Measurements from ENCODE around the gene LAG3.
A peak's percentile ranks its signal among the peaks of the same experiment; 100 is the strongest.
"Not testable (repeated sequence)": the region's sequence is repeated elsewhere in the genome, so short reads cannot be mapped to it uniquely, and the experiment has no call there.

The LAG3 gene

GRCh38 chr12:6772331-6772695 is at the start of gene LAG3:
Gene LAG3 (plus strand): TSS chr12:6772520. CDS start chr12:6772853, 333 bp downstream.
- peak; percentile 52 for DNase-seq

DNA sequence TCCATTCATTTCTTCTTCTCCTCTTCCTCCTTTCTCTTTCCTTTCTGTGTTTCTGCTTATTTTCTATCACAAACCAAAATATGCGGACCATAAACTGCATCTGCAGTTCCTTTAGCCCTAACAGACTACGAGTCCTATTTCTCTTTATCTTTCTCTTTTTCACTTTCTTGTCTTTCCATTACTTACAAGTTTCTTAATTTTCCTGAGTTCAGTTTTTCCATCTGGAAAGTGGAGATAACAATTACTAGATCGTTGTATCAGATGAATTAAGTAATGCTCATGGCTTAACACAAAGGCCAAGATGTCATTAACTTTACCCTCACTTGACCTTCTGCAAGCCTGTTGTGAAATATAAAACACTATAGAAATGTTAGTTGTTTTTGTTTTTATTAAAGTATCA is 49.5 kb upstream of the LAG3 start:
- DNase-seq: no peak

DNA sequence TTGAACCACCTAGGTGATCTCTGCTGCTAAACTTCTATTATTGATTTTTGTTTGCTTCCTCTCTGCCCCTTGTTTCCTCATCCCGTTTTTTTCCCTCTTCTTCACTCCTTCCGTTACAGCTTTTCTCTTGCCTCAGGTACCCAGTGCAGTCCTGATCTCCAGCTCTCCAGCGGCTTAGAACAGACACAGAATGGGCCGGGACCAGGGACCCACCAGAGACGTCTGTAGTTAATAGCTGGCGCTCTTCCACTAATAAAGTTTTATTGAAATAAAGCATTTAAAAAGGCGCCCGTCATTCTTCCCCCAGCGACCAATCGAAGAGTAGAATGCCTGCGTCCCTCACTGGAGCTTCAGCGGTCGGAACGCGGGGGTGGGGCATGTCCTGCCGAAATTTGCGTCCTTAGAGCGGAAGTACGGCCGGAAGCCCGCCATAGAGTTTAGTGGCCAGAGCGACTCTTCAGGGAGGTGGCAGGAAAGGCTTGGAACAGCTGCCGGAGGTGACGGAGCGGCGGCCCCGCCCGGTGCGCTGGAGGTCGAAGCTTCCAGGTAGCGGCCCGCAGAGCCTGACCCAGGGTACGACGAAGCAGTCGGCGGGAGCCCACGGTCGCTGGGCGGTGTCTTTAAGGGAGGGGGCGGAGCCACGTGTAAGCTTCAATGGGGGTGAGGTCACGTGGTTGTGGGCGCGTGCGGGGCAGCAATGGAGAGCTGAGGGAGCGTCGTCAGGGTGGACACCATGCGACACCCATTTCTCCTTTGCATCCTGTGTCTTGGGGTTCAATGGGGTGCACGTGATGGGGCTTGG is 48.5 kb upstream of the LAG3 start, which contains the start of gene COPS7A:
COPS7A (plus strand) TSS at position 440 of the 802 bp plus-strand sequence. CDS start 611 bp downstream, outside the sequence.
- DNase-seq: peak; percentile 97

GRCh38 chr12:6724409-6724797 is 47.9 kb upstream of the LAG3 start:
- no peak for DNase-seq

- DNase-seq: no peak
Observed at GRCh38 chr12:6725350-6725749, 47.0 kb upstream of the LAG3 start.

DNA sequence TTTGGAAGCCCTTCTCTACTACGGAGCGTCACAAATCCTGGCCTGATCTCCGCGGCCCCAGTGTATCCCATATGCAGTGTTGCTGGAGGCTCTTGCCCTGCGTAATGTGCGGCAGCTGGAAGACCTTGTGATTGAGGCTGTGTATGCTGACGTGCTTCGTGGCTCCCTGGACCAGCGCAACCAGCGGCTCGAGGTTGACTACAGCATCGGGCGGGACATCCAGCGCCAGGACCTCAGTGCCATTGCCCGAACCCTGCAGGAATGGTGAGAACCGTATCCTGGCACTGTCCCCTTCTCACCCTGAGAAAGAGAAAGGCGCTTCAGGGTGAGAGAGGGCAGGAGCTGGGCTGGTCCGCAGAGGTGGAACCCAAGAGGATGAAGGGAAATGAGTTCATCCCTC is 43.1 kb upstream of the LAG3 start:
- DNase-seq: no peak

GRCh38 chr12:6730169-6730568 is 42.2 kb upstream of the LAG3 start:
- DNase-seq: no peak

- no peak for DNase-seq
Observed at GRCh38 chr12:6734506-6735387, 37.6 kb upstream of the LAG3 start.

GRCh38 chr12:6735448-6736191 is 36.7 kb upstream of the LAG3 start:
- DNase-seq: peak; percentile 64

DNA sequence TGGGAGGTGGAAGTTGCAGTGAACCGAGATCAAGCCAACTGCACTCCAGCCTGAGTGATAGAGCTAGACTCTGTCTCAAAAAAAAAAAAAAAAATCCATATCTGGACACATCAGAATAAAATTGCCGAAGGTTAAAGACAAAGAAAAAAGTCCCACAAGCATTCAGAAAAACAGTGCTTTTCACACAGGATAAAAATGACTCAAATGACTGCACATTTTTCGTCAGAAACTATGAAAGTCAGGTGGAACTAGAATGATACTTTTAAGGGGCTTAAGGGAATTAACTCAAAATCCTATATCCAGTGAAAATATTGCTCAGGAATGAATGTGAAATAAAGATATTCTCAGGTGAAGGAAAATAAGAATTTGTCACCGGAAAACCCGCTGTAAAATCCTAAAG is 35.6 kb upstream of the LAG3 start:
- no peak for DNase-seq

GRCh38 chr12:6742080-6742479 is 30.2 kb upstream of the LAG3 start:
- DNase-seq: not testable (repeated sequence)

DNA sequence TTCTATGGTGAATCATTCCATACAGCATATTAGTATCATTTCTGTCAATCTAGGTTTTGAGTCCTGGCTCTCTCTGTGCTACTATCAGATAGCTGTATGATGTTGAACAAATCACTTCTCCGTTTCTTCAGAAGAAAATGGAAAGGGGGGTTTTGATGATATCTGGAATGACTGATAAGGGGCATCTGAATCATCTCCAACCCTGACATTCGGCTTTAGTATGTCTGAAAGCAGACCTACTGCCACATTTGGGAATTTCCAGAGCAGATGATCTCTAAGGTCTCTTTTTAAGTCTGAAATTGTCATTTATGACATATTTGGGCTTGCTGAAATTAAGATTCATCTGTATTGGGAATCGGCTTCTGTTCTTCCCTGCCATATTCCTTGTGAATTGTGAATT is 29.5 kb upstream of the LAG3 start:
- DNase-seq: no peak

GRCh38 chr12:6743300-6743699 is 29.0 kb upstream of the LAG3 start:
- not testable (repeated sequence) for DNase-seq

DNA sequence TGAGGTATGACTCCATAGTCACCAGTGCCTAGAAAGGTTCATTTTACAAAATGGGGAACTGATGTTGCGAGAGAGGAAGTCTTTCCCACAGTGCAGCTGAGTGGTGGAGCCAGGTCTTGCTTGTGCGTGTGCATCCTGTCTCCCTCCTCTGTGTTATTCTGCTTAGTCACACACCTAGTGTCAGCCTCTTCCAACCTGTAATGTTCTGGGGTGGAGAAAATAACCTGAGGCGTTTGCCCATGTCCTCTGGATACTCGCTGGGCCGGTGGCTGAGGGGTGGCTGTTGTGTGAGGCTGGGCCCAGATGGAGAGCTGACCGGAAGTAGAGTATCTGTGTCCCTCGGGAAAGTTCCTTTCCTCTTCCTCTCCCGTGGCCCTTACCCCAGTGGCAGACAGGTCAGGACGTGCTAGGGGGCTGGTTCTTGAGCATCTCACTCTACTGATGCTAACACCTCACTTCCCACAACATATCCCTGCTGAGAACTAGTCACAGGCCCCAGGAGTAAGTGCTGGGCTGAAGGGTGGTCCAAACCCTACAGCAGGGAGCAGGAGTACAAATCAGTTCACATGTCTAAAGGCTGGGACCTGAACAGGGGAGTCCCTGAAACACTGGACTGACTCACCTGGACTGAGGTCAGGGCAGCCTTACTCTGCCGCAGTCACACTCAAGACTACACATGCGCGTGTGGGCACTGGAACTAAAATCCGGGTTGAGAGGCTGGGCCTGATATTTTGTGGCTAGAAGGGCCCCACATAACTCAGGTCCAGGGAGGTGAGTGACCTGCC is 26.4 kb upstream of the LAG3 start:
- DNase-seq: peak; percentile 53

GRCh38 chr12:6747216-6747615 is 25.1 kb upstream of the LAG3 start:
- no peak for DNase-seq

- DNase-seq: no peak
Observed at GRCh38 chr12:6748761-6749160, 23.6 kb upstream of the LAG3 start.

DNA sequence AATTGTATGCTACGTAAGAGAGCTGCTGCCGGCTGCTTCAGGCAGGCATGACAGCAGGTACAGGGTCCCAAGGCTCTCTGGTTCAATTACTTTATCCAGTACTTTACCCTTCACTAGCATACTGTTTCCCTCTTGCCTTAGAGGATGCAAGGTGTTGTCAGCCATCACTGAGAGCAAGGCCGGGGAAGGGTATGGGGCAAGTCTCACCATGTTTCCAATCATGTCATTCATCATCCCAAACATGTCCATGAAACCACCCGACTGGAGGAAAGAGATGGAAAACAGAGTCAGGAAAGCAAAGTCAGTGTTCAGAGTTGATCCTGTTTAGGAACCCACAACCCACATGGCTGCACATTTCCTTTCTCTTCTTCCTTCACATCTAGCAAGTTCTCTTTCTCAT is 21.8 kb upstream of the LAG3 start:
- DNase-seq: no peak

DNA sequence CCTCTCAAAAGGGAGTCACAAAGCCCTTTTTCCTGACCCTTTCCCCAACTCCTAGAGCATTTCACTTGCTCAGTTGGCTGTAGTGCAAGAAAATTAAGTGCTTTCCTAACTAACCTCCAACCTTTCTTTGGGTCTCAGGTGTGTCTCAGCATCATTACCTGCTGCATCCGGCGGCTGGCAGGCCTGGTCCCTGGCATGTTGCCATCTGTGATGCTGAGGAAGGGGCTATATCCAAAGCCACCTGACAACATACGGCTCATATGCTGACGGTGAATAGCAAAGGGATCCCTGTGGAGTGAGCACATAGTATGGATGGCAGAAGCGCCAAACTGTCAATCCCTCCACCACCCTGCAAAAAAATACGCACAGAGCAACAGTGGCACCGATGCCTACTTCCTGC is 20.6 kb upstream of the LAG3 start:
- no peak for DNase-seq

DNA sequence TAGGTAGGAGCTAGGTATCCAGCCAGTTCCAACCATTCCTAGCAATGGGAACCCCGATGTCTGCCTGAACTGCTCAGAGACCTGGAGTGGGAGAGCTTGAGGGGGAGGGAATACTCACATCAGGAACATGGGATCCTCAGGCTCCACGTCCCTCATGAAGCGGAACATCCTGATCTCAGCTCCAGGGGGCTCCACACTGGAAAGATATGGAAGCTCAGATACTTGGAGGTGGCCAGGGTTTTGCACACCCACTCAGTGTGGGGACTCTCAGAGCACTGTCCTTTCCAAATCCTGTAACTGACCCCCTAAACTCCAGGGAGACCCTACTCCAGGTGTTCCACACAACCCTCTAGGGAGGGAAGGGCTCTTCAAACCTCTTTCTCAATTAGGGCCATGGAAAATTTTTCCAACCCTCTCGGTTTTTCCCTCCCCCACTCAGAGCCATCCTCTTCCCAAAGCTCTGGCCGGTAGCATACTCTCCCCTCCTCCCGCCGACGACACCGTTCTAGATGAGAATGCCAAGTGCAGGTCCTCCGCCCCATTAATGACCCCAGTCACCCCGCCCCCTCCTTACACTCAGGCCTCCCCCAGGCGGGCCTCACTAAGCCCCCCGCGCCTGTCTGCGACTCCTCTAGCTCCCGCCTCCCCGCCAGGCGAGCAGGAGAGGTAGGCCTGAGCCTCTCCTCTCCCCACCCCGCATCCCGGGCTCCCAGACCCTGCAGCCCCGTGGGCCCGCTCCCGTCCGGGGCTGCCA is 20.0 kb upstream of the LAG3 start:
- peak; percentile 41 for DNase-seq

DNA sequence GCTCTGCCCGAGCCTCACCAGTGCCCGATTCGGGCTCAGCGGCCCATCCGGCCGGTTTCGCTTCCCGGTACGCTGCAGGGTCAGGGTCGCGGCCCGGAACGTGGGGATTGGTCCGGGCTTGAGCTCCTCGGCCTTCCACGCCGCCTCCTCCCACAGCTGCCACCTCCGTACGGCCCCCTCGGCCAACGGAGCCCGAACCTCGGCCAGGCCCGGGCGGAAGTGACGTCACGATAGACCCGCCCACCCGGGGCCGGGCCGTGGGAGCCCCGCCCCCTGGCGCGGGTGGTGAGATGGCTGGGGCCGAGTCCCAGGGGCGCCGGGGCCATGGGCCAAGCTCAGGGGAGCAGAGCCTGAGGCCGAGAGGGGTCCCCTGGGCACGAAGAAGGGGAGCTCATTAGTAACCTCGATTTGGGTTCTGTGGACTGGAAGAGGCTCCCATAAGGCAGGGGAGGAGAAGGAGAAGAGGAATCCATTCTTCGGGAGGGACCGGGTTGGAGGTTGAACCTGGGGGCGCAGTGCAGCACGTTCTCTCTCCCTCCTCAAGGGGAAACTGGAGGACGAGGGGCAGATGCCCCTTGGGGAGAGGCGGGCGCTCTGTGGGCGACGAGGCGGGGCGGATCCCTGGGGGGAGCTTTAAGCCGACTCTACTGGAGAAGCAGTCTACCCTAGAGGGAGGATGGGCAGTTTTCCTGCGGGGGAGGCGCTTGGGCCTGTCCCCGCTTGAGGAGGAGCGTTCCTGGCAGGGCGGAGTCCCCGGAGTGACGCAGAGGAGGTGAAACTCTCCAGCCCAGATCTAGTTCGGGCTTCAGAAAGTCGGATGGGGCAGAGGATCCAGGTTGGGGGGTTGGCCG is 19.2 kb upstream of the LAG3 start, which contains the start of gene MLF2:
MLF2 (minus strand) TSS at position 221 of the 851 bp plus-strand sequence. CDS start 807 bp downstream, outside the sequence.
- peak; percentile 98 for DNase-seq

Data from CD4-positive, alpha-beta T cell treated with Interleukin-6 for 4 hours (primary cell).